IPS DF 19.7 (cell line): ENCODE measurements around the gene CA9.

ENCODE experiments used
- DNase-seq: peaks from one replicate; pipeline ENCODE4 v3.0.0-alpha.2; 2013; ENCODE audit warnings: low read depth, low spot score

The CA9 gene

GRCh38 chr9:35717132-35717870 is 43.6 kb downstream of the CA9 start:
- DNase-seq: no peak

GRCh38 chr9:35718721-35719511 is 45.2 kb downstream of the CA9 start:
- DNase-seq: no peak

GRCh38 chr9:35719546-35719945 is 45.8 kb downstream of the CA9 start:
- no peak for DNase-seq

- DNase-seq: no peak
Observed at GRCh38 chr9:35723426-35723825, 49.7 kb downstream of the CA9 start.

GRCh38 chr9:35723908-35724307 is 50.2 kb downstream of the CA9 start:
- DNase-seq: no peak

GRCh38 chr9:35725362-35725761 is 51.6 kb downstream of the CA9 start:
- no peak for DNase-seq

GRCh38 chr9:35726931-35727330 is 53.2 kb downstream of the CA9 start:
- no peak for DNase-seq

GRCh38 chr9:35727676-35728040 is 53.9 kb downstream of the CA9 start:
- DNase-seq: no peak

- DNase-seq: peak; percentile 80
Observed at GRCh38 chr9:35728041-35728971, 54.6 kb downstream of the CA9 start.

GRCh38 chr9:35729101-35729500 is 55.4 kb downstream of the CA9 start:
- DNase-seq: no peak

GRCh38 chr9:35729700-35730485 is 56.2 kb downstream of the CA9 start:
- DNase-seq: no peak

GRCh38 chr9:35730486-35730854 is 56.7 kb downstream of the CA9 start:
- DNase-seq: no peak
